AG09309 (cell line): Measurements from ENCODE around the gene SCAF11.

Experiments used
- DNase-seq: peaks from one replicate; pipeline ENCODE4 v3.0.0-alpha.2; 2010; ENCODE audit warnings: low read depth
- H3K4me3 ChIP-seq: 2 replicates; pipeline ENCODE4 v1.5.1; 2011; ENCODE audit warnings: mild to moderate bottlenecking, low read depth, low read length, moderate library complexity; ENCODE audit not compliant: control insufficient read depth
- CTCF ChIP-seq: IDR thresholded peaks from 2 replicates; pipeline ENCODE4 v1.5.1; 2011; ENCODE audit warnings: mild to moderate bottlenecking, low read depth, low read length, inconsistent platforms; ENCODE audit not compliant: insufficient read depth, control insufficient read depth; ENCODE audit errors: missing control alignments

The SCAF11 gene

GRCh38 chr12:45948546-45948945, 41.8 kb downstream of the SCAF11 start:
- no peak overlapping the region for H3K4me3 ChIP-seq

DNA sequence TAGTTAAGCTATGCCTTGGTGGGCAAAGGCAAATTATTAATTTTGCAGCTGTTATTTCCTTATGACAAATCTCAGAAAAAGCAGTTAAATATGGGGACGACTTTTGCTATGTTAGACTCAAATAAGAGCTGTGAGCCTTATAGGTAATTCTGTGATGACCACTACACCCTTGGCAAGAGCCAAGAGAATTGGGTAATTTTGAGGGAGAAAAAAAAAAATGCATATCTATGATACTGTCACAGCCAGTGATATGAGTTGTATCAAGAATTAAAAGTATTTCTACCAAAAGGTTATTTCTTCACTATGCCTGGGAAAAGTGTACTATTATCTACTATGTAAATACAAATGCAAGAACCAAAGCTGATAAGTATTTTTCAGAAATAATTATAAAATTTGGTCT, 43.9 kb downstream of the SCAF11 start:
- no peak for TF ChIP-seq CTCF
- DNase-seq: no peak
- H3K4me3 ChIP-seq: no peak overlapping the region

More at GRCh38 chr12:45948546-45948945, 41.8 kb downstream of the SCAF11 start:
- no peak for DNase-seq
- no peak for TF ChIP-seq CTCF

- DNase-seq: peak; percentile 5
- no peak for TF ChIP-seq CTCF
- H3K4me3 ChIP-seq: no peak overlapping the region
Measured at GRCh38 chr12:45944771-45945170, 45.6 kb downstream of the SCAF11 start.

DNA sequence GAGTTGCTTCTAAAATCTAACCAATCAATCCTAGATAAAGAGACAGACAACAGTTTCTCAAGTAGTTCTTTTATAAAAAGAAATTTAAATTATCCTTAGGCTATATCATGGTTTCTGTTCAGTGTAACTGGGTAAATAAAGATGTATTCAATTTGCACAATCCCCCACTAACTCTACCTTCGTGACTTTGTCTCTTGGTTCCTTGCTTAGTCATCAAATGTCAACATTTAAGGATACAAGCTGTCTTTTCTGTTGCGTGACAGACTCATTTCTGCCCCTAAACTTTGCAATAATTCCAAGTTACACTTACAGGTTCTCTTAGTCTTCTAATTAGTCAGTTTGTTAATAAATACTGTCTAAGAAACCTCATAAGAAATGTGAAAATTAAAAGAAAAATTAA, 50.6 kb downstream of the SCAF11 start:
- no peak for TF ChIP-seq CTCF
- DNase-seq: no peak
- no peak overlapping the region for H3K4me3 ChIP-seq

GRCh38 chr12:45938566-45938965, 51.8 kb downstream of the SCAF11 start:
- TF ChIP-seq CTCF: no peak
- DNase-seq: no peak
- H3K4me3 ChIP-seq: no peak overlapping the region

DNA sequence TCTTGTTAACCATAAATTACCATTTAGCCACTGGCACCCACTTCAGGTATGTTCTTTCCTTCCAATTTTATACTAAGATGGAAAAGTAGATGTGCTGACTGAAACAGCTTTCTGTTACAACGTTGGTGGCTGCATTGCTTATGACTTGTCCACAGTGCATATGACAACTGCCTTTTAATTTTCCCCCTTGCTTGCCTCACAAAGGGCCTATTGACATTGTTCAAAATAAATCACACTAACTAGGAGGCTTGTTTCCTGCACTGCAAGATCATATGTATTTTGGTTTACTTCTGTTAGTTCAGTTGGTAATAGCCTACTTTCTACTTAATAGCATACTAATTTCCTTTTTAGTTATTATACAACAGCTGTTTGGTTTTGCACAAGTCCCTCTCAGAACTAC, 55.4 kb downstream of the SCAF11 start:
- no peak for TF ChIP-seq CTCF
- no peak overlapping the region for H3K4me3 ChIP-seq
- no peak for DNase-seq

- no peak overlapping the region for H3K4me3 ChIP-seq
- no peak for DNase-seq
- no peak for TF ChIP-seq CTCF
Measured at GRCh38 chr12:45933504-45933903, 56.9 kb downstream of the SCAF11 start.
